HG02943 (cell line): ENCODE data around the gene TDP1.

Experiments used
- ATAC-seq: cut with Tn5 transposase; IDR thresholded peaks from one replicate; pipeline ENCODE4 v1.9.1; 2021; ENCODE audit warnings: mild to moderate bottlenecking, low read depth, moderate library complexity; ENCODE audit not compliant: unreplicated experiment

TDP1 gene

GRCh38 chr14:89936654-89937185 lies 19.0 kb upstream of the TDP1 start:
- ATAC-seq = no peak

- no peak for ATAC-seq
These were observed 13.8 kb upstream of the TDP1 start for GRCh38 chr14:89941830-89942377.

- ATAC-seq = no peak
These were observed 8.4 kb upstream of the TDP1 start for GRCh38 chr14:89947344-89947743.

GRCh38 chr14:89952576-89952975 lies 3.2 kb upstream of the TDP1 start:
- ATAC-seq = no peak

- ATAC-seq = no peak
These were observed 2.1 kb upstream of the TDP1 start for GRCh38 chr14:89953602-89954001.

- peak; percentile 87 for ATAC-seq
These were observed 1.4 kb upstream of the TDP1 start, which contains the start of gene EFCAB11 for GRCh38 chr14:89954070-89955021. Gene EFCAB11 (minus strand): TSS chr14:89954730. CDS start chr14:89954660, 70 bp downstream.

GRCh38 chr14:89955022-89955744 lies 544 bp upstream of the TDP1 start:
- peak; percentile 19 for ATAC-seq

GRCh38 chr14:89956661-89957009 lies 908 bp downstream of the TDP1 start:
- no peak for ATAC-seq

GRCh38 chr14:89957376-89957775 lies 1.6 kb downstream of the TDP1 start:
- no peak for ATAC-seq

GRCh38 chr14:89957791-89958190 lies 2.1 kb downstream of the TDP1 start:
- no peak for ATAC-seq

GRCh38 chr14:89958966-89959365 lies 3.2 kb downstream of the TDP1 start:
- ATAC-seq = no peak

- ATAC-seq = no peak
These were observed 4.2 kb downstream of the TDP1 start for GRCh38 chr14:89959853-89960445.

- ATAC-seq = no peak
These were observed 5.2 kb downstream of the TDP1 start for GRCh38 chr14:89960914-89961313.

- ATAC-seq = no peak
These were observed 7.7 kb downstream of the TDP1 start for GRCh38 chr14:89963288-89963978.

GRCh38 chr14:89965839-89966238 lies 10.1 kb downstream of the TDP1 start:
- no peak for ATAC-seq

GRCh38 chr14:89973234-89973823 lies 17.6 kb downstream of the TDP1 start:
- no peak for ATAC-seq

GRCh38 chr14:89977668-89978067 lies 21.9 kb downstream of the TDP1 start:
- ATAC-seq = no peak

GRCh38 chr14:89978656-89979055 lies 22.9 kb downstream of the TDP1 start:
- no peak for ATAC-seq

- ATAC-seq = no peak
These were observed 27.6 kb downstream of the TDP1 start for GRCh38 chr14:89983375-89983774.
